MM.1S (cell line): ENCODE measurements around the gene TIE1.

Experiments used
- DNase-seq: peaks from one replicate; pipeline ENCODE4 v3.0.0-alpha.2; 2015
- H2AFZ ChIP-seq: fragments of 300-600 bp; sonication (generic); 2 replicates; pipeline ENCODE4 v1.6.0; 2016; ENCODE audit warnings: antibody characterized with exemption, low read length
- H3F3A ChIP-seq: fragments of 300-600 bp; sonication (generic); 2 replicates; pipeline ENCODE4 v1.6.1; 2016; ENCODE audit warnings: mild to moderate bottlenecking, antibody characterized with exemption, low read length, moderate library complexity, mixed read lengths; ENCODE audit not compliant: insufficient read depth
- H3K27ac ChIP-seq: fragments of 300-600 bp; sonication (generic); 2 replicates; pipeline ENCODE4 v1.5.1; 2016; ENCODE audit warnings: mild to moderate bottlenecking, low read length
- H3K27me3 ChIP-seq: fragments of 300-600 bp; sonication (generic); replicated peaks from 2 replicates; pipeline ENCODE4 v1.6.0; 2016; ENCODE audit warnings: low read length; ENCODE audit not compliant: insufficient read depth
- H3K36me3 ChIP-seq: fragments of 300-600 bp; sonication (generic); replicated peaks from 2 replicates; pipeline ENCODE4 v1.6.1; 2016; ENCODE audit warnings: mild to moderate bottlenecking, low read length, mixed read lengths; ENCODE audit not compliant: insufficient read depth
- H3K4me1 ChIP-seq: fragments of 300-600 bp; sonication (generic); 2 replicates; pipeline ENCODE4 v1.6.1; 2016; ENCODE audit warnings: low read length, mixed read lengths
- H3K4me2 ChIP-seq: fragments of 300-600 bp; sonication (generic); 2 replicates; pipeline ENCODE4 v1.6.0; 2016; ENCODE audit warnings: low read depth, low read length
- H3K4me3 ChIP-seq: fragments of 300-600 bp; sonication (generic); 2 replicates; pipeline ENCODE4 v1.5.1; 2016; ENCODE audit warnings: low read length, mixed read lengths
- H3K79me2 ChIP-seq: fragments of 300-600 bp; sonication (generic); 2 replicates; pipeline ENCODE4 v1.6.1; 2016; ENCODE audit warnings: mixed run types, low read length, mixed read lengths
- H3K9ac ChIP-seq: fragments of 300-600 bp; sonication (generic); 2 replicates; pipeline ENCODE4 v1.6.1; 2016; ENCODE audit warnings: low read length, mixed read lengths
- H3K9me2 ChIP-seq: fragments of 300-600 bp; sonication (generic); replicated peaks from 2 replicates; pipeline ENCODE4 v1.6.1; 2016; ENCODE audit warnings: mild to moderate bottlenecking, low read length, mixed read lengths; ENCODE audit not compliant: insufficient read depth
- H3K9me3 ChIP-seq: fragments of 300-600 bp; sonication (generic); replicated peaks from 2 replicates; pipeline ENCODE4 v1.6.1; 2016; ENCODE audit warnings: mild to moderate bottlenecking, low read length, mixed read lengths; ENCODE audit not compliant: insufficient read depth
- H4K20me1 ChIP-seq: fragments of 300-600 bp; sonication (generic); 2 replicates; pipeline ENCODE4 v1.6.1; 2016; ENCODE audit warnings: mild to moderate bottlenecking, low read length, moderate library complexity, mixed read lengths; ENCODE audit not compliant: insufficient read depth
- CTCF ChIP-seq: fragments of 300-600 bp; sonication (generic); IDR thresholded peaks from 2 replicates; pipeline ENCODE4 v1.5.1; 2016; ENCODE audit warnings: antibody characterized with exemption, low read length, mixed read lengths
- EZH2 ChIP-seq: fragments of 300-600 bp; sonication (generic); optimal IDR thresholded peaks from 2 replicates; pipeline ENCODE3; 2017; ENCODE audit warnings: low read depth, mild to moderate bottlenecking, antibody characterized with exemption, low read length, mixed read lengths
- EZH2phosphoT487 ChIP-seq: fragments of 300-600 bp; sonication (generic); IDR thresholded peaks from 2 replicates; pipeline ENCODE4 v1.6.1; 2018; ENCODE audit warnings: antibody characterized with exemption, low read length

The TIE1 gene

DNA sequence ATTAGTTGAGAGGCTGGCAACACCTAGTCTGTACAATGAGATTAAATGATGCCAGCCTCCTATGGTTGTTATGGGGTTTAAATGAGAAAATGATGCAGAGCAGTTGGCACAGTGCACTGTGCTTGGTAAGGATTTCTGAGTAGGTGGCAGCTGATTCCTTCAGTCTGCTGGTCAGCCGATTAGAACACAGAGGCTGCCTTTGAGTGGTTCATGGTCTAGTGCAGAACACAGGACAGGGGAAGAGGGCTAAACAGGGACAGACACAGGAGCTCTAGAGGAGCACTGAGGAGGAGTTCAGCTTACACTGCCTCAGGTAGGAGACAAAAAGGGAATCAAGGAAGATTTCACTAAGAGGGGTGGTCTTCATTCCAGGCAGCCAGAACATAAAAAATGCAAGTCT, 1.4 kb downstream of the TIE1 start:
- Histone ChIP-seq H3K4me1 (no peaks in the 10 kb centered on the region), H3F3A (no peaks in the 10 kb centered on the region)

DNA sequence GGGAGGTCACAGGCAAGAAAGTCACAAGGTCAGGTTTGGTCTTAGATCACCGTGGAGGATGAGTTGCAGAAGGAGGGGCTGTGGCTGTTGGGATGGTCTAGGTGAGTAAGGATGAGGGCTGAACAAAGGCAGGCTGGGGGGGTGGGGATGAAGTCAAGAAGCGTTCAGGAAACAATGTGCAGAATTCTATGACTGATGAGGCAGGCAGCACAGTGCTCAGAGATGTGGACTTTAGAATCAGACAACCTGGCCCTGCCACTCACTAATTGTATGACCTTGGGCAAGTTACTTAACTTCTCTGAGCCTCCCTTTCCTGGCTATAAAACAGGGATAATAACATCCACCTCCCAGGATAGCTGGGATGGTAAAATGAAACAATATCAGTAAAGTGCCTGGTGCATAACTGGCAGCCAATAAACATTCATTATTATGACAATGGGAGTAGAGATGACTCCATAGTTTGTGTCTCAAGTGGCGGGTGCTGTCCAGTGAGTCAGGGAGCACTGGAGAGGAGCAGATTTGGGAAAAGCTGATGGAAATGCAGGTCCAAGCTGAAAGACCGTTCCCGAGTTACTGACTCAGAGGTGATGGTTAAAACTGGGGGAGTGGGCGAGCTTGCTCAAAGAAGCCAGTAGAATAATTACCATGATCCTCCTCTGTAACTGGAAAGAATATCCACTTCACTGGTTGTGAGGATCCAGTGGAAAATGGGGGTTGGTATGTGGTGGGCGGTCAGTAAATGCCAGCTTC, 2.1 kb downstream of the TIE1 start:
- Histone ChIP-seq H3K9me3 (no peaks in the 10 kb centered on the region), H3K9ac (no peak overlapping the region), H3K4me2 (no peak overlapping the region), H3K4me1 (no peaks in the 10 kb centered on the region), H3K27me3 (peaks cover 24% of the 10 kb centered on the region), H3F3A (no peaks in the 10 kb centered on the region), H2AFZ (no peak overlapping the region), H3K4me3 (no peak overlapping the region), H3K9me2 (no peaks in the 10 kb centered on the region), H3K79me2 (no peaks in the 10 kb centered on the region), H3K27ac (no peak overlapping the region), H4K20me1 (no peaks in the 10 kb centered on the region), H3K36me3 (no peaks in the 10 kb centered on the region)
- no peak for TF ChIP-seq EZH2phosphoT487
- TF ChIP-seq EZH2 = no peak
- no peak for TF ChIP-seq CTCF
- DNase-seq = no peak

More for the DNA sequence above, 1.4 kb downstream of the TIE1 start:
- H3K79me2 ChIP-seq = no peaks in the 10 kb centered on the region
- H4K20me1 ChIP-seq = no peaks in the 10 kb centered on the region
- no peak overlapping the region for H3K4me2 ChIP-seq
- H3K27ac ChIP-seq = no peak overlapping the region
- H3K36me3 ChIP-seq = no peaks in the 10 kb centered on the region
- H3K9me2 ChIP-seq = no peaks in the 10 kb centered on the region
- TF ChIP-seq EZH2phosphoT487 = no peak
- TF ChIP-seq CTCF = no peak
- no peak for TF ChIP-seq EZH2
- no peak for DNase-seq
- peaks cover 20% of the 10 kb centered on the region for H3K27me3 ChIP-seq
- H3K4me3 ChIP-seq = no peak overlapping the region
- no peak overlapping the region for H2AFZ ChIP-seq
- no peaks in the 10 kb centered on the region for H3K9me3 ChIP-seq
- H3K9ac ChIP-seq = no peak overlapping the region

- H3K9me2 ChIP-seq = no peaks in the 10 kb centered on the region
- H3K79me2 ChIP-seq = no peaks in the 10 kb centered on the region
- H3K9me3 ChIP-seq = no peaks in the 10 kb centered on the region
- no peaks in the 10 kb centered on the region for H4K20me1 ChIP-seq
- no peak overlapping the region for H2AFZ ChIP-seq
- no peak overlapping the region for H3K27ac ChIP-seq
- no peak overlapping the region for H3K4me3 ChIP-seq
- no peaks in the 10 kb centered on the region for H3F3A ChIP-seq
- no peak overlapping the region for H3K4me2 ChIP-seq
- H3K36me3 ChIP-seq = no peaks in the 10 kb centered on the region
- no peaks in the 10 kb centered on the region for H3K4me1 ChIP-seq
- TF ChIP-seq CTCF (no peak), EZH2phosphoT487 (no peak), EZH2 (no peak)
- peaks cover 24% of the 10 kb centered on the region for H3K27me3 ChIP-seq
- H3K9ac ChIP-seq = no peak overlapping the region
- DNase-seq = no peak
These were observed 2.9 kb downstream of the TIE1 start for GRCh38 chr1:43303471-43304313.
